PC-3 (cell line): ENCODE results near the gene FBXW2. TPM values are rescaled to one million over a fixed set of nuclear protein-coding genes. Genes with fewer than 3 reads are reported as not detected.

Experiments
- ATAC-seq: fragments of 200-7000 bp; cut with Tn5 transposase; 2 replicates; pipeline ENCODE4 v1.9.1; 2020; ENCODE audit warnings: mild to moderate bottlenecking, moderate library complexity
- BruUV-seq: library from RNA; stranded (reverse); fragments of 400-500 nt; replicated peaks from 2 replicates; lab custom pipeline; 2021; lab: Mats Ljungman, UMichigan
- CTCF ChIA-PET: fragments of 300-600 bp; sonication (Branson Sonifier 250); formaldehyde crosslinking; loops from one replicate; lab custom pipeline; 2022; ENCODE audit warnings: antibody characterized with exemption; lab: Charles Lee
- POLR2A ChIA-PET: fragments of 300-600 bp; sonication (Branson Sonifier 250); formaldehyde crosslinking; loops from one replicate; lab custom pipeline; 2022; ENCODE audit warnings: antibody characterized with exemption; ENCODE audit not compliant: unreplicated experiment; lab: Charles Lee
- DNase-seq: peaks from one replicate; pipeline ENCODE4 v3.0.0-alpha.2; 2015
- H2AFZ ChIP-seq: fragments of 300-600 bp; sonication (generic); 2 replicates; pipeline ENCODE4 v1.6.0; 2016; ENCODE audit warnings: antibody characterized with exemption, low read length
- H3F3A ChIP-seq: fragments of 300-600 bp; sonication (generic); one replicate; pipeline ENCODE4 v1.6.0; 2017; ENCODE audit warnings: antibody characterized with exemption, low read length, control low read depth, mild to moderate bottlenecking; ENCODE audit not compliant: unreplicated experiment
- H3K27ac ChIP-seq: fragments of 300-600 bp; sonication (generic); 2 replicates; pipeline ENCODE4 v1.5.1; 2016; ENCODE audit warnings: mild to moderate bottlenecking, low read length
- H3K27me3 ChIP-seq: fragments of 300-600 bp; sonication (generic); 2 replicates; pipeline ENCODE4 v1.6.1; 2016; ENCODE audit warnings: low read length, mixed read lengths
- H3K36me3 ChIP-seq: fragments of 300-600 bp; sonication (generic); 2 replicates; pipeline ENCODE4 v1.6.1; 2016; ENCODE audit warnings: low read depth, mixed run types, low read length, mixed read lengths
- H3K4me1 ChIP-seq: fragments of 300-600 bp; sonication (generic); 2 replicates; pipeline ENCODE4 v1.5.1; 2016; ENCODE audit warnings: low read length; ENCODE audit not compliant: insufficient read depth
- H3K4me2 ChIP-seq: fragments of 300-600 bp; sonication (generic); 2 replicates; pipeline ENCODE4 v1.6.0; 2016; ENCODE audit warnings: low read length
- H3K4me3 ChIP-seq: fragments of 300-600 bp; sonication (generic); 2 replicates; pipeline ENCODE4 v1.5.1; 2016; ENCODE audit warnings: mild to moderate bottlenecking, low read length, mixed read lengths
- H3K79me2 ChIP-seq: fragments of 300-600 bp; sonication (generic); 2 replicates; pipeline ENCODE4 v1.6.1; 2017; ENCODE audit warnings: low read length, mixed read lengths
- H3K9ac ChIP-seq: fragments of 300-600 bp; sonication (generic); 2 replicates; pipeline ENCODE4 v1.6.0; 2016; ENCODE audit warnings: mild to moderate bottlenecking, low read length
- H3K9me2 ChIP-seq: fragments of 300-600 bp; sonication (generic); replicated peaks from 2 replicates; pipeline ENCODE4 v1.6.1; 2016; ENCODE audit warnings: mixed run types, low read length, mixed read lengths
- H3K9me3 ChIP-seq: fragments of 300-600 bp; sonication (generic); 2 replicates; pipeline ENCODE4 v1.6.1; 2016; ENCODE audit warnings: low read length, mixed read lengths
- H4K20me1 ChIP-seq: fragments of 300-600 bp; sonication (generic); 2 replicates; pipeline ENCODE4 v1.6.1; 2016; ENCODE audit warnings: low read length, mixed read lengths
- EZH2 ChIP-seq: fragments of 300-600 bp; sonication (generic); IDR thresholded peaks from one replicate; pipeline ENCODE4 v1.6.1; 2017; ENCODE audit warnings: antibody characterized with exemption, mild to moderate bottlenecking, low read length; ENCODE audit not compliant: unreplicated experiment
- EZH2phosphoT487 ChIP-seq: fragments of 300-600 bp; sonication (generic); IDR thresholded peaks from 2 replicates; pipeline ENCODE4 v1.6.1; 2018; ENCODE audit warnings: mild to moderate bottlenecking, antibody characterized with exemption, low read length, borderline replicate concordance
- intact Hi-C: fragments of 100-400 bp; cut with micrococcal nuclease; formaldehyde crosslinking; loops from 2 replicates; pipeline ENCODE4 v1.9.0; 2023
- total RNA-seq: library from RNA; depleted of rRNA; stranded (reverse); fragments of >200 nt; gene quantifications from 2 replicates; pipeline ENCODE4 v1.2.3, GENCODE V29; 2014
- TF ChIP-seq, protein P1 (sequence below): fragments of 300-600 bp; sonication (generic); conservative IDR thresholded peaks from 2 replicates; pipeline ENCODE4 v1.5.1; 2017; ENCODE audit warnings: antibody characterized with exemption, low read depth, mild to moderate bottlenecking, low read length

The FBXW2 gene
- total RNA-seq, 1 experiment from 2014 or later = 30.5 TPM

DNA sequence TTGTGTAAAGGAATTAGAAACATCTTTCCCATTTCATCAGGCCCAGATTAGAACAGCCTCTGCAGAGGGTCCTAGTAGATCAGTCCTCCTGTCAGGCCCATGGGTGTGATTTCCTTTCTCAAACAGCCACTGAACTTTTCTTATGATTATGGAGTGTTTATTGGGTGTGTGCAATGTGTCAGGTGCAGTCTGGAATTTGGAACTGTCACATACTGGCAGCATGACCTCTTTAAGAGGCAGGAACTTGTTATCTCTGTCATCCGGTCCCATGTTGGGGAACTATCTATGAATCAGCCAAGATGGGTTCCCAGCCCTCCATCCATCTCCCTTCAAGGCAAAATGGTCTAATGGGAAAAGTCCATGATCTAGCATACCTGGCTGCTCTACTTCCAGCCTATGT, 67.3 kb downstream of the FBXW2 start:
- no peak for DNase-seq
- no peaks in the 10 kb centered on the region for H3K9me2 ChIP-seq
- peaks cover 11% of the 10 kb centered on the region for H3K4me1 ChIP-seq
- CTCF ChIA-PET = no interaction called here
- BruUV-seq = no TSS peak
- no peak overlapping the region for H3K4me2 ChIP-seq
- no peak overlapping the region for H3K4me3 ChIP-seq
- no peak for ATAC-seq
- H3K9ac ChIP-seq = no peak overlapping the region
- no peaks in the 10 kb centered on the region for H3K9me3 ChIP-seq
- no peak overlapping the region for H2AFZ ChIP-seq
- POLR2A ChIA-PET = no interaction called here
- no peaks in the 10 kb centered on the region for H3F3A ChIP-seq
- H3K79me2 ChIP-seq = no peaks in the 10 kb centered on the region
- H3K36me3 ChIP-seq = no peaks in the 10 kb centered on the region
- TF ChIP-seq, protein P1, sequence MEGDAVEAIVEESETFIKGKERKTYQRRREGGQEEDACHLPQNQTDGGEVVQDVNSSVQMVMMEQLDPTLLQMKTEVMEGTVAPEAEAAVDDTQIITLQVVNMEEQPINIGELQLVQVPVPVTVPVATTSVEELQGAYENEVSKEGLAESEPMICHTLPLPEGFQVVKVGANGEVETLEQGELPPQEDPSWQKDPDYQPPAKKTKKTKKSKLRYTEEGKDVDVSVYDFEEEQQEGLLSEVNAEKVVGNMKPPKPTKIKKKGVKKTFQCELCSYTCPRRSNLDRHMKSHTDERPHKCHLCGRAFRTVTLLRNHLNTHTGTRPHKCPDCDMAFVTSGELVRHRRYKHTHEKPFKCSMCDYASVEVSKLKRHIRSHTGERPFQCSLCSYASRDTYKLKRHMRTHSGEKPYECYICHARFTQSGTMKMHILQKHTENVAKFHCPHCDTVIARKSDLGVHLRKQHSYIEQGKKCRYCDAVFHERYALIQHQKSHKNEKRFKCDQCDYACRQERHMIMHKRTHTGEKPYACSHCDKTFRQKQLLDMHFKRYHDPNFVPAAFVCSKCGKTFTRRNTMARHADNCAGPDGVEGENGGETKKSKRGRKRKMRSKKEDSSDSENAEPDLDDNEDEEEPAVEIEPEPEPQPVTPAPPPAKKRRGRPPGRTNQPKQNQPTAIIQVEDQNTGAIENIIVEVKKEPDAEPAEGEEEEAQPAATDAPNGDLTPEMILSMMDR = no peak
- TF ChIP-seq EZH2 (no peak), EZH2phosphoT487 (no peak)
- intact Hi-C loops = no loop called here
- no peaks in the 10 kb centered on the region for H3K27me3 ChIP-seq
- no peak overlapping the region for H3K27ac ChIP-seq
- no peaks in the 10 kb centered on the region for H4K20me1 ChIP-seq

DNA sequence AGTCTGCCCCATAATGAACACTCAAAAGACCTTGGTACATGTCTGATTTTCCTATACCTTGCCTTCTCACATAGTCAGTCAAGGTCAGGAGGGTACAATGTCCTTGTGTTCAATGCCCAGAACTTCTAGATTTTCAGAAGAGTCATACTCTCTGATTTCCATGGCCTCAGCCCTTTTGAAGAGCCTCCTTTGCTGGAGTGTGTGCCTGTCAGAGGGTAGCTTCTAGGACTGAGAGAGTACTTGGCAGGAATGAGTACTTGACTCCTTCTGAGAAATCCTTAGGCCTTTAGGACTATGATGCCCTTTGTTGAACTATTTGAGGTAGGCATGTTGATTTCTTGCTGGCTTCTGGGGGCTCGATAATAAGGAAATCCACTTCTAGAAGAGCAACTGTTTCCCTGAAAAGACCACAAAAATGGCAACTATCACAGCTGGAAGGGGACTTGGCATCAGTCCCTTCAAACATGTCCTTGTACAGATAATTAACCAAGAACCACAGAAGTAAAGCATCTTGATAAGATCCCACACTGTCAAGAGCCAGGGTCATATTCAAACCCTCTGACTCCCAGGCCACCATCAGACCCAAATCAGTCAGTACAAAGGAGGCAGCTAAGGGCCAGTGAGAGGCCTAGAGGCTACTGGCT, 68.3 kb downstream of the FBXW2 start:
- no peak for ATAC-seq
- Histone ChIP-seq H3K9me3 (no peaks in the 10 kb centered on the region), H3F3A (no peaks in the 10 kb centered on the region), H3K27ac (no peak overlapping the region), H3K4me3 (no peak overlapping the region), H4K20me1 (no peaks in the 10 kb centered on the region), H3K27me3 (no peaks in the 10 kb centered on the region), H3K36me3 (no peaks in the 10 kb centered on the region), H3K4me2 (no peak overlapping the region), H2AFZ (no peak overlapping the region), H3K4me1 (peaks cover 5% of the 10 kb centered on the region; the same call in 1 of the 2 replicates), H3K79me2 (no peaks in the 10 kb centered on the region), H3K9me2 (no peaks in the 10 kb centered on the region), H3K9ac (no peak overlapping the region)
- intact Hi-C loops = no loop called here
- BruUV-seq = no TSS peak
- TF ChIP-seq EZH2 (no peak), EZH2phosphoT487 (no peak)
- TF ChIP-seq, protein P1 = no peak
- ChIA-PET POLR2A (no interaction called here), CTCF (no interaction called here)
- no peak for DNase-seq

DNA sequence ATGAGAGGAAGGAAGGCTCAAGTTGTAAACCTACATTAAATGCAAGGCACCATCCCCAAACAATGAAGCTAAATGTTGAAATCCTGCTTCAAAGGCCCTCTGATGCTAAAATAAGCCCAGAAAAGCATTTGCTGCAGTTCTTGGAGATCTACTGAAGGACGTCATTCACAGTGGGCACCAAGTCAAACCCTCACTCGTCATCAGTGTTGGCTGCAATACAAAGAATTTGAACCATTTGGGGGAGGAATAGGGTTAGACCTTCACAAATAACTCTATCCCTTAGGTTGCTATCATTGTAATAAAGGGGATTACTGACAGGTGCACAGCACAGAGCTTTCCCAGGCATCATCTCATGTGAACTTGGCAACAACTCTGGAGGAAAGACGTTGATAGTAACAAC, 69.7 kb downstream of the FBXW2 start:
- H3K4me2 ChIP-seq = no peak overlapping the region
- CTCF ChIA-PET = interaction anchor here (0.6 kb wide), 1 partner anchor 103 kb away, joined by 4 read pairs; no protein-coding TSS in a partner anchor

More for the DNA sequence above, 69.7 kb downstream of the FBXW2 start:
- no peaks in the 10 kb centered on the region for H3K36me3 ChIP-seq
- no peak overlapping the region for H3K4me3 ChIP-seq
- H3K9ac ChIP-seq = no peak overlapping the region
- H3K79me2 ChIP-seq = no peaks in the 10 kb centered on the region
- H3K4me1 ChIP-seq = no peaks in the 10 kb centered on the region
- TF ChIP-seq, protein P1 = no peak
- TF ChIP-seq EZH2 (no peak), EZH2phosphoT487 (no peak)
- no peaks in the 10 kb centered on the region for H4K20me1 ChIP-seq
- intact Hi-C loops = no loop called here
- BruUV-seq = no TSS peak
- ATAC-seq (no peak), DNase-seq (no peak)
- H3K27ac ChIP-seq = no peak overlapping the region
- no peaks in the 10 kb centered on the region for H3F3A ChIP-seq
- H3K9me2 ChIP-seq = no peaks in the 10 kb centered on the region
- H3K27me3 ChIP-seq = no peaks in the 10 kb centered on the region
- POLR2A ChIA-PET = no interaction called here
- no peaks in the 10 kb centered on the region for H3K9me3 ChIP-seq
- H2AFZ ChIP-seq = no peak overlapping the region
